Adrenal gland (tissue), 5 donors: ENCODE data around the gene SPATA19.

Experiments
- POLR2A ChIP-seq, 2 donors: fragments of 450-650 bp; IDR thresholded peaks; one replicate each; pipeline ENCODE4 v1.6.1; 2017; ENCODE audit warnings: antibody characterized with exemption in 2 of 2, mild to moderate bottlenecking in 2 of 2, moderate library complexity in 1 of 2
- TF ChIP-seq, protein P1 (sequence below), 6 experiments: fragments of 450-650 bp in 4 of 6; fragments of 200-600 bp in 2 of 6; sonication (generic) in 1 of 6; IDR thresholded peaks; 1 replicate in 5 of 6; 2 replicates in 1 of 6; pipeline versions ENCODE4 v1.5.1 to v1.8.0; 2016 to 2021; ENCODE audit warnings: antibody characterized with exemption in 6 of 6, mild to moderate bottlenecking in 2 of 6, moderate library complexity in 1 of 6
- donor health status: DM: no; HTN: no; CAD: no.

DNA sequence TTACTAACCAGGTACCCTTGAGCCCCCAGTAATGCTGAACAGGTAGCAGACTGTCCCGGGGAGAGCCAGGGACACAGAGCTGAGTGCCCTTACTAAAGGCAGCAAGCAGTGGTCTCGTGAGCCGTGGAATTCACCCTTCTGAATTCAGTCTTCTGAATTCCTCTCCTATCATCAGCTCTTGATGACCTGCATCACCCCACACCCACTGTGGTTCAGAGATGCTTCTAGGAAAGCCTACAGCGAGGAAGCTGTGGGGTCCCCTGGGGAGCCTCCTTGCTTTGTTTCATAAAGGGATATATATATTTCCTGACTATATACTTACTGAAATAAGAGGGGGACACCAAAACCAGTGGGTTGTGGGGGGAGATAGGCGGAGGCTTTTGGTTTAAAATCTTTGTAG, 2.6 kb downstream of the SPATA19 start:
- TF ChIP-seq, protein P1, sequence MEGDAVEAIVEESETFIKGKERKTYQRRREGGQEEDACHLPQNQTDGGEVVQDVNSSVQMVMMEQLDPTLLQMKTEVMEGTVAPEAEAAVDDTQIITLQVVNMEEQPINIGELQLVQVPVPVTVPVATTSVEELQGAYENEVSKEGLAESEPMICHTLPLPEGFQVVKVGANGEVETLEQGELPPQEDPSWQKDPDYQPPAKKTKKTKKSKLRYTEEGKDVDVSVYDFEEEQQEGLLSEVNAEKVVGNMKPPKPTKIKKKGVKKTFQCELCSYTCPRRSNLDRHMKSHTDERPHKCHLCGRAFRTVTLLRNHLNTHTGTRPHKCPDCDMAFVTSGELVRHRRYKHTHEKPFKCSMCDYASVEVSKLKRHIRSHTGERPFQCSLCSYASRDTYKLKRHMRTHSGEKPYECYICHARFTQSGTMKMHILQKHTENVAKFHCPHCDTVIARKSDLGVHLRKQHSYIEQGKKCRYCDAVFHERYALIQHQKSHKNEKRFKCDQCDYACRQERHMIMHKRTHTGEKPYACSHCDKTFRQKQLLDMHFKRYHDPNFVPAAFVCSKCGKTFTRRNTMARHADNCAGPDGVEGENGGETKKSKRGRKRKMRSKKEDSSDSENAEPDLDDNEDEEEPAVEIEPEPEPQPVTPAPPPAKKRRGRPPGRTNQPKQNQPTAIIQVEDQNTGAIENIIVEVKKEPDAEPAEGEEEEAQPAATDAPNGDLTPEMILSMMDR (IDR thresholded peaks at IDR 0.05): no peak
- no peak for TF ChIP-seq POLR2A (IDR thresholded peaks at IDR 0.05)
